Breast epithelium (tissue), 3 donors: ENCODE data around the gene ADGRG1.

Experiments
- POLR2A ChIP-seq: fragments of 450-650 bp; IDR thresholded peaks from one replicate; pipeline ENCODE4 v1.6.1; 2016; ENCODE audit warnings: antibody characterized with exemption, mild to moderate bottlenecking, moderate library complexity
- POLR2AphosphoS5 ChIP-seq, 3 donors: sonication (generic); formaldehyde crosslinking; IDR thresholded peaks; one replicate each; pipeline ENCODE4 v1.6.1; 2017; ENCODE audit warnings: antibody characterized with exemption in 3 of 3
- TF ChIP-seq, protein P1 (sequence below), 3 donors: fragments of 450-650 bp; IDR thresholded peaks; one replicate each; pipeline ENCODE4 v1.5.1; 2016 to 2017; ENCODE audit warnings: antibody characterized with exemption in 3 of 3, mild to moderate bottlenecking in 3 of 3, moderate library complexity in 3 of 3

- TF ChIP-seq, protein P1, sequence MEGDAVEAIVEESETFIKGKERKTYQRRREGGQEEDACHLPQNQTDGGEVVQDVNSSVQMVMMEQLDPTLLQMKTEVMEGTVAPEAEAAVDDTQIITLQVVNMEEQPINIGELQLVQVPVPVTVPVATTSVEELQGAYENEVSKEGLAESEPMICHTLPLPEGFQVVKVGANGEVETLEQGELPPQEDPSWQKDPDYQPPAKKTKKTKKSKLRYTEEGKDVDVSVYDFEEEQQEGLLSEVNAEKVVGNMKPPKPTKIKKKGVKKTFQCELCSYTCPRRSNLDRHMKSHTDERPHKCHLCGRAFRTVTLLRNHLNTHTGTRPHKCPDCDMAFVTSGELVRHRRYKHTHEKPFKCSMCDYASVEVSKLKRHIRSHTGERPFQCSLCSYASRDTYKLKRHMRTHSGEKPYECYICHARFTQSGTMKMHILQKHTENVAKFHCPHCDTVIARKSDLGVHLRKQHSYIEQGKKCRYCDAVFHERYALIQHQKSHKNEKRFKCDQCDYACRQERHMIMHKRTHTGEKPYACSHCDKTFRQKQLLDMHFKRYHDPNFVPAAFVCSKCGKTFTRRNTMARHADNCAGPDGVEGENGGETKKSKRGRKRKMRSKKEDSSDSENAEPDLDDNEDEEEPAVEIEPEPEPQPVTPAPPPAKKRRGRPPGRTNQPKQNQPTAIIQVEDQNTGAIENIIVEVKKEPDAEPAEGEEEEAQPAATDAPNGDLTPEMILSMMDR (IDR thresholded peaks at IDR 0.05), result no peak
- no peak for TF ChIP-seq POLR2A
- TF ChIP-seq POLR2AphosphoS5 (IDR thresholded peaks at IDR 0.05), result no peak
These were observed 2.0 kb downstream of the ADGRG1 start for GRCh38 chr16:57630407-57630797.
